Fibroblast of skin of abdomen (primary cell): Measurements from ENCODE around the gene SCP2.
"Not testable (repeated sequence)": the region's sequence is repeated elsewhere in the genome, so short reads cannot be mapped to it uniquely, and the experiment has no call there.

ENCODE experiments used
- DNase-seq: peaks from one replicate; pipeline ENCODE4 v3.0.0-alpha.2; 2013

SCP2 gene

DNA sequence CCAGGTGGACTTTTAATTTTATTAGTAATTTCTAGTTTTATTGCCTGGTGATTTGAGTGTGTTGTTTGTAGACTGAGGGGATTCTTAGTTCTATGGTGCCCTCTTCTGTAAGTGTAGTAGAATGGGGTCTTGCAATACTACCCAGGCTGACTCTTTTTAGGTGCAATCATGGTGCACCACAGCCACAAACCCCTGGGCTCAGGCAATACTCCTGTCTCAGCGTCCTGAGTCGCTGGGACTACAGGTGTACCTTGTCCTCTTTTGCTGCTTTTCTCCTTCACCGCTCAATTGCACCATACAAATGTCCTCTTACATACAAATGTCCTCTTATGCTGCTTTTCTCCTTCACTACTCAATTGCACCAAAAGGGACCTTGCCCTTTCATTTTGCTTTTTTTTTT lies 43.1 kb downstream of the SCP2 start:
- DNase-seq = peak; percentile 24

DNA sequence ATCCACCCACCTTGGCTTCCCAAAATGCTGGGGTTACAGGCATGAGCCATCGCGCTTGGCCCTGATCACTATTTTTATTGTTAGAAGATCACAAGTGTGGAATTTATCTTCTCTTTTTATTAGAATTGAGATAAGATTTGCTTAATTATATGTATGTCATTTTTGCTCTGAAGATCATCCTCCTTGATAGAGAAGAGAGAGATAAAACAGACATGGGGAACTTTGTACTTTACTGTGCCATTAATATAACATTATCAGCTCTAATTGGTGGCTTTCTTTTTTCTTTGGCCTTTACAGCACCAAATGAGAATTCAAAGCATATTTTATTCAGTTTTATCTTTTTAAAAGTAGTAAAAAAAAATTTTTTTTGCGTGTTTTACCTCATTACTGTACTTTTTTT lies 46.8 kb downstream of the SCP2 start:
- no peak for DNase-seq

GRCh38 chr1:52976183-52977035 lies 49.3 kb downstream of the SCP2 start:
- DNase-seq = no peak

- no peak for DNase-seq
These were observed 51.0 kb downstream of the SCP2 start for GRCh38 chr1:52978045-52978444.

GRCh38 chr1:52992733-52993132 lies 65.7 kb downstream of the SCP2 start:
- not testable (repeated sequence) for DNase-seq

- no peak for DNase-seq
These were observed 67.6 kb downstream of the SCP2 start for GRCh38 chr1:52994656-52995055.

DNA sequence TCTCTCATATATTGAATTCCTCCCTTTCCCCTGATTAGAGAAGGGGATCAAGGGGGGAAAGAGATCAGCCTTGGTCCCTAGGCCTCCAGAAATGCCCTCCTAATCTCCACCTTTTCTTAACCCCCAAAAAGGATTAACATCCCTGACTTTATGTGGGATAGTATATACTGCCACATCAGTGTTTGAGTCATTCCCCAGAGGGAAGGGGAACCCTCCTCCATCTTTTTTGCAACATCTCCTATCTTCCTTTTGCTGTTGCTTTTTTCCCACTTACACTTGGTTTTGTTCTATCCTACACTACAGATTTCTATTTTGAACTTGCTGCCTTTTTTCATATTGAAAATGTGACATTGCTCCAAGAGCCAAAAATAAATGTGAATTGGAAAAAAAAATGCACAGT lies 69.6 kb downstream of the SCP2 start:
- peak; percentile 6 for DNase-seq

DNA sequence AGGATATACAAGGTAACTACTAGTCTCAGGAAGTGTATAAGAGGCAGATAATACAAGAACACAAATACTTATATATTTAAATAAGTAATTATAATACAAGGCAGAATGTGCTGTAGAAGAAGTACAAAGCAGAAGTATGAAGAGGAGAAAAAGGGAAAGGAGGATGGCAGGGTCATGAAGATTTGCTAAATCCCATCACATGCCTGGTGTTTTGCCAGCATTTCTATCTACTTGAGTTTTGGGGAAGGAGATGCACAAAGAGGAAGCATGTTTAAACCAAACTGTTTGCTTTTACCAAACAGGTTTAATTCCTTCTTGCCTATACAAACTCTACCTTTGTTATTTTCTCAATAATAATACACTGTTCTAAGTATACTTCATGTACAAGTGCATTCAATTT lies 74.1 kb downstream of the SCP2 start:
- no peak for DNase-seq

DNA sequence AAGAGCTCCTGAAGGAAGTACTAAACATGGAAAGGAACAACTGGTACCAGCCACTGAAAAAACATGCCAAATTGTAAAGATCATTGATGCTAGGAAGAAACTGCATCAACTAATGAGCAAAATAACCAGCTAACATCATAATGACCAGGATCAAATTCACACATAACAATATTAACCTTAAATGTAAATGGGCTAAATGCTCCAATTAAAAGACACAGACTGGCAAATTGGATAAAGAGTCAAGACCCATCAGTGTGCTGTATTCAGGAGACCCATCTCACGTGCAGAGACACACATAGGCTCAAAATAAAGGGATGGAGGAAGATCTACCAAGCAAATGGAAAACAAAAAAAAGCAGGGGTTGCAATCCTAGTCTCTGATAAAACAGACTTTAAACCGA lies 79.5 kb downstream of the SCP2 start:
- DNase-seq = not testable (repeated sequence)

- not testable (repeated sequence) for DNase-seq
These were observed 83.2 kb downstream of the SCP2 start for GRCh38 chr1:53010247-53010646.

DNA sequence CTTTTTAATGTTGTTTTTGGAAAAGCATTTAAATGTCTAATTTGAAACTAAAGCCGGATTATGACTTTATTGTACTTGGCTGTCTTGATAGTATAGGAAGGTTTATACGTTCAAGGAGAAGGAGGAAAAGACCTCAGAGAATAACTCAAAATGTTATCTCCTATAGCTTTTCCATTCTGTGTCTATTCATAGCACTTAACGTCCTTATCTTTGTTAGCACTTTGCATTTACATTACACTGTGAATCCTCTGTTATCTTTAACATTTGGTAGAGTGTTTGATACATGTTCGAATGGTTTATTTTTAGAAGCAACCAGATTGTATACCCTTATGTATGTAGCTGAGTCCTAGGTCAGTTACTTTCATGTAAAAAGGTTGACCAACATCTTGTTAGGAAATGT lies 84.1 kb downstream of the SCP2 start:
- no peak for DNase-seq

DNA sequence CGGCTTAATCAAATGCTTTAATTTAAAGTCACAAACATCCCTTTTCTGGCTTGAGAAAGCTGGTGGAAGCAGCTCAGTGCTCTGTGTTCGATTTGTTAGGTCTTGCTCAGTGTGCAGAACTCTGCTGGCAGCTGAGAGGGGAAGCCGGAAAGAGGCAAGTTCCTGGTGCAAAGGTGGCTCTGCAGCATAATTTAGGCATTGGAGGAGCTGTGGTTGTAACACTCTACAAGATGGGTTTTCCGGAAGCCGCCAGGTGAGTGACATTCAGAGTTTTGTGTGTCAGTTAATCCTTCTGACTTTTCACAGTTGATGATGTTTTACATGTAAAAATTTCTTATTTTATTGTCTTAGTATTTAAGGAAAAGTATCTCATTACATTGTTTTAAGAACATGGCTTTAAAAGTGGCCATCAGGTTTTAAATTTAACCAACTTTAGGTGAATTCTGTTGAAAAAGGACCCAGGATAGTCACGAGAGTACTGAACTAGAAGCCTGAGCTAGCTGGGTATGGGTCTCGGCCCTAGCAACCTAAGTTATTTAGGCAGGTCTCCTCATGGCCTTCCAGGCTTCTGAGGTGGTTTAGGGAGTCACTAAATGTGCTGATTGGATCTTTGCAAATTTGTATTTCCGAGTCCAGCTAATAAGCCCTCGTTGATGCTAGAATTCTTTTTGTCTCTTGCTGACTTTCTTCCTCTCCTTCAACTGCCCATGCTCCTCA lies 87.9 kb downstream of the SCP2 start:
- DNase-seq = peak; percentile 89

DNA sequence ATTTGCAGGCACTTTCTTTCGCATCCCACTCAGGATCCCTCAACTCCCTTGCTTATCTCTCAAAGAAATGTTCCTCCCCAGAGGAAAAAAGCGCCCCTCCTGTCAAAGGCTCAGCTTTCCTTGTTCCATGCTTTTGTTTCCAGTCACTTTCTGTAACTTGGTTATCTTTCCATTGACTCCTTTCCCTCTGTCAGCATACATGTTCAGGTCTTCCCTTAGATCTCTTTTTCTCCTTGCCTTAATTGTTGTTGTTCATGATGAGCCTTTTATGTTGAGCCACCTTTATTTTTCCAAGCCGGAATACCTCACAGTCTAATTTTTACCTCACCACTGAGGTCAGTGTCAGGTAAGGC lies 88.4 kb downstream of the SCP2 start:
- DNase-seq = no peak

DNA sequence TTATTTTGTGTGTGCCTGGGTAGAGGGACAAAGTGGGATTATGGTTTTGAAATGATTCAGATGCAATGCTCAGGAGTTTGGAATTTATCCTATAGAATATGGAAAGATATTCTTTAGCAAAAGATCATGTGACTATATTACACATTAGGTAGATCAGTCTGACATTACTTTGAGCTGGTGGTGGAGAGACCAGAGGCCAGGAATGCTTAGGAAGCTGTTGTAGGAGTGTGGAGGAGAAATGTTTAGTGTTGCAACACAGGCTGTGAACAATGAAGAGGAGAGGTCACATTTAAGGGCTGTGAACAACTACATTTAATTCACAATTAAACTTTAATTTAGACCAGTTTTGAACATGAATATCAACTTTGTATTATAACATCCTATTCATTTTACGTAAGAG lies 89.6 kb downstream of the SCP2 start:
- DNase-seq = peak; percentile 9

- no peak for DNase-seq
These were observed 93.5 kb downstream of the SCP2 start for GRCh38 chr1:53020588-53020987.

DNA sequence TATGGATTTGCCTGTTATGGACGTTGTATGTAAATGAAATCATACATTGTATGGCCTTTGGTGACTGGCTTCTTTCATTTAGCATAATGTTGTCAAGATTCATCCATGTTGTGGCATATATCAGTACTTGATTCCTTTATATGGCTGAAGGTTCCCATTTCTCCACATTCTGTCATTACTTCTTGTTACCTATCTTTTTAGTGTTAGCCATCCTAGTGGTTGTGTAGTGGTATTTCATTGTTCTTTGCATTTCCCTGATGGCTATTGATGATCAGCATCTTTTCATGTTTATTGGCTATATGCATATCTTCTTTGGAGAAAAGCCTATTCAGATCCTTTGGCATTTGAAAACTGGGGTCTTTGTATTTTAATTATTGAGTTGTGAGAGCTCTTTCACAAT lies 95.1 kb downstream of the SCP2 start:
- DNase-seq = no peak

GRCh38 chr1:53023546-53023945 lies 96.5 kb downstream of the SCP2 start:
- DNase-seq = no peak

- DNase-seq = no peak
These were observed 97.0 kb downstream of the SCP2 start for GRCh38 chr1:53024117-53024516.

- DNase-seq = peak; percentile 26
These were observed 98.1 kb downstream of the SCP2 start for GRCh38 chr1:53025034-53025768.

DNA sequence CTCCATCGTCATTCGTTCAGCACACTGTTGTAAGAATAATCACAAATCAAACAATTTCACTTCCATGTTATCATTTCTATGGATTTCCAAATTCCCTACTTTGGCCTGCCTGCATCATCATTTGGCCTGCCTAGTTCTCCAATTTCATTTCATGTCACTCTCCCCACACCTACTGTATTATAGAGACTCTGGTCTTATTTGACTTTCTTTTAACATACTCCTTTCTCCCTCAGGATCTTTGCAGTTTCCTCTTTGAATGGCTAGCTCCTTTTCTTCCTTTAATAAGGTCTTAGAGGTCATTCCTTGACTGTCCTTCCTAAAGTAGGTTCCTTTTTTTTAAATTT lies 98.7 kb downstream of the SCP2 start:
- no peak for DNase-seq

DNA sequence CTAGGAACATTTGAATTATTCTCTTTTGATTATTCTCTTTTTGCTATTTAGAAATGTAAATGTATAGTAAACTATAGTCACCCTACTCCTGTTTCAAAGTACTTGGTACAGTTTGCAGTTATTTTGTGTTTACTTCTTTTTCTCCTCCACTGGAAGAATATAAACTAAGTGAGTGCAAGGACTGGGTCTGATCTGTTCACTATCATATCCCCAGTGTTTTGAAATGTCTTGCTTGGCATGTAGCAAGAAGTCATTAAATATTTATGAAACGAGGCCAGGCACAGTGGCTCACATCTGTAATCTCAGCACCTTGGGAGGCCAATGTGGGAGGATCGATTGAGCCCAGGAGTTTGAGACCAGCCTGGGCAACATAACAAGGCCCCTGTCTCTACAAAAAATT lies 99.2 kb downstream of the SCP2 start:
- DNase-seq = no peak

GRCh38 chr1:53031732-53032131 lies 104.7 kb downstream of the SCP2 start:
- DNase-seq = no peak

- no peak for DNase-seq
These were observed 110.1 kb downstream of the SCP2 start for GRCh38 chr1:53037159-53037558.

- DNase-seq = no peak
These were observed 111.5 kb downstream of the SCP2 start for GRCh38 chr1:53038566-53038965.
